T-cell (primary cell): Measurements from ENCODE around the gene SULF2. TPM values are rescaled to one million over a fixed set of nuclear protein-coding genes. Genes with fewer than 3 reads are reported as not detected.

Experiments
- ATAC-seq, 4 experiments: fragments of 200-7000 bp in 3 of 4; fragments of 150-1000 bp in 1 of 4; cut with Tn5 transposase; replicated peaks in 1 of 4; 1 replicate in 3 of 4; 2 replicates in 1 of 4; pipeline ENCODE4 v1.10.0; 2021; ENCODE audit warnings: moderate library complexity in 3 of 4, mild to moderate bottlenecking in 2 of 4, moderate number of reproducible peaks in 1 of 4
- CTCF ChIA-PET, 2 donors: fragments of 300-600 bp; sonication (Branson Sonifier 250); formaldehyde crosslinking; loops; one replicate each; lab custom pipeline; 2022; ENCODE audit warnings: antibody characterized with exemption in 2 of 2; lab: Charles Lee
- POLR2A ChIA-PET, 2 donors: fragments of 300-600 bp; sonication (Branson Sonifier 250); formaldehyde crosslinking; loops; one replicate each; lab custom pipeline; 2022; ENCODE audit warnings: antibody characterized with exemption in 2 of 2; lab: Charles Lee
- DNase-seq, 35 experiments: peaks; one replicate each; pipeline versions ENCODE4 v3.0.0 to v3.0.0-alpha.2; 2013 to 2023
- H3K27ac ChIP-seq: one replicate; pipeline ENCODE4 v1.5.1; 2013; ENCODE audit warnings: low read length
- H3K27me3 ChIP-seq, 2 experiments: replicated peaks in 1 of 2; 1 replicate in 1 of 2; 2 replicates in 1 of 2; pipeline versions ENCODE4 v1.6.1 to v1.7.0; 2013; ENCODE audit warnings: low read length in 1 of 2, mixed read lengths in 1 of 2; ENCODE audit not compliant: control insufficient read depth in 2 of 2, insufficient read depth in 2 of 2; ENCODE audit errors: extremely low read depth in 1 of 2
- H3K36me3 ChIP-seq, 2 donors: 1 replicate in 1 of 2; 2 replicates in 1 of 2; pipeline versions ENCODE4 v1.6.1 to v1.7.0; 2013; ENCODE audit warnings: low read length in 1 of 2; ENCODE audit not compliant: control insufficient read depth in 2 of 2, insufficient read depth in 1 of 2; ENCODE audit errors: extremely low read depth in 1 of 2
- H3K4me1 ChIP-seq, 2 experiments: 1 replicate in 1 of 2; 2 replicates in 1 of 2; pipeline versions ENCODE4 v1.6.1 to v1.7.0; 2013; ENCODE audit warnings: low read length in 2 of 2, mixed read lengths in 1 of 2; ENCODE audit not compliant: insufficient read depth in 2 of 2, control insufficient read depth in 1 of 2; ENCODE audit errors: extremely low read depth in 1 of 2
- H3K4me3 ChIP-seq, 2 donors: 1 replicate in 1 of 2; 2 replicates in 1 of 2; pipeline versions ENCODE4 v1.5.1 to v1.7.0; 2013; ENCODE audit warnings: mild to moderate bottlenecking in 2 of 2, low read length in 1 of 2, moderate library complexity in 1 of 2; ENCODE audit not compliant: control insufficient read depth in 1 of 2; ENCODE audit errors: extremely low read depth in 1 of 2
- H3K9me3 ChIP-seq: 2 replicates; pipeline ENCODE4 v1.7.0; 2013
- H3K27ac Mint-ChIP-seq, 2 donors: one replicate each; pipeline ENCODE4 v1.8.0; 2020 to 2021; ENCODE audit warnings: mild to moderate bottlenecking in 2 of 2, mixed read lengths in 2 of 2
- H3K27me3 Mint-ChIP-seq, 2 donors: one replicate each; pipeline ENCODE4 v1.8.0; 2021 to 2022; ENCODE audit warnings: mixed read lengths in 2 of 2
- H3K36me3 Mint-ChIP-seq: one replicate; pipeline ENCODE4 v1.8.0; 2021; ENCODE audit warnings: mixed read lengths
- H3K4me1 Mint-ChIP-seq, 3 donors: one replicate each; pipeline ENCODE4 v1.8.0; 2020 to 2022; ENCODE audit warnings: mixed read lengths in 3 of 3, mild to moderate bottlenecking in 1 of 3
- H3K4me3 Mint-ChIP-seq, 3 donors: one replicate each; pipeline ENCODE4 v1.8.0; 2020 to 2022; ENCODE audit warnings: mild to moderate bottlenecking in 3 of 3, mixed read lengths in 3 of 3, moderate library complexity in 3 of 3
- H3K9me3 Mint-ChIP-seq, 3 donors: one replicate each; pipeline ENCODE4 v1.8.0; 2020 to 2022; ENCODE audit warnings: mixed read lengths in 3 of 3
- WGBS: methylation state at CpG from one replicate; pipeline ENCODE4 v1.1.5; 2013; ENCODE audit warnings: missing lambda C conversion rate; ENCODE audit not compliant: insufficient coverage; 5-methylcytosine and 5-hydroxymethylcytosine counted together
- total RNA-seq, 35 experiments: library from RNA in 6 of 35; stranded (reverse) in 6 of 35; fragments of 120-200 nt in 1 of 35; gene quantifications; one replicate each; pipeline versions ENCODE4 v1.2.1 to v1.2.4 and lab custom pipeline; 2013 to 2026

Gene SULF2
- total RNA-seq, 5 donors from 2014 or later (not counting 1 experiment from before 2014, with no cell fraction given): 0.76 to 1.7 (median 1.3) TPM

DNA sequence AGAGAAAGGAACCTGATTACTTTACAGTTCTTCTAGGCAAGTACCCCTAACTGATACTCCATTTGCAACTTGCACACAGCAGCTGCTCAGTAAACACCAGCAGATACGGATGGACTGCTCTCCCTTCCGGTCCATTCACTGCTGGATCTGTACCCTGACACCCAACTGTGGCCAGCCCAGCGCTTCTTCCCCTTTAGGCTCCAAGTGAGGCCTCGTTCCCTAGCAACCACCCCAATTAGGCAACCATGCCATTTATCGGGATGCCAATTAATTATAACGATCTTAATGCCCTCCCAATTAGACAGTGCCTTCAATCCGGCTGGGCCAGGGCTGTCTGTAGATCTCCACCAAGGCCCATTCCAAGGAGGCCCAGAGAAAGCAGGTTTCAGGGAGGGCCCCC is 3.2 kb downstream of the SULF2 start:
- Mint-ChIP-seq H3K4me1 (peaks cover 19 to 22% (median 21%) of the 10 kb centered on the region in 3 donors), H3K36me3 (no peaks in the 10 kb centered on the region), H3K9me3 (peaks cover 0 to 4% (median 0%) of the 10 kb centered on the region in 3 donors), H3K27me3 (peaks cover 38 to 49% of the 10 kb centered on the region in 2 donors), H3K4me3 (no peak overlapping the region), H3K27ac (no peak overlapping the region)
- no peaks in the 10 kb centered on the region for H3K9me3 ChIP-seq
- ATAC-seq (no peak), DNase-seq (no peak)
- no peak overlapping the region for H3K27ac ChIP-seq
- ChIA-PET CTCF (no interaction called here), POLR2A (no interaction called here)
- WGBS: 93% methylated on average over 7 of the region's 7 CpGs
- no peak overlapping the region for H3K4me3 ChIP-seq
- peaks cover 7 to 46% of the 10 kb centered on the region in 2 experiments for H3K27me3 ChIP-seq
- peaks cover 2 to 14% of the 10 kb centered on the region in 2 experiments for H3K4me1 ChIP-seq
- H3K36me3 ChIP-seq: no peaks in the 10 kb centered on the region

DNA sequence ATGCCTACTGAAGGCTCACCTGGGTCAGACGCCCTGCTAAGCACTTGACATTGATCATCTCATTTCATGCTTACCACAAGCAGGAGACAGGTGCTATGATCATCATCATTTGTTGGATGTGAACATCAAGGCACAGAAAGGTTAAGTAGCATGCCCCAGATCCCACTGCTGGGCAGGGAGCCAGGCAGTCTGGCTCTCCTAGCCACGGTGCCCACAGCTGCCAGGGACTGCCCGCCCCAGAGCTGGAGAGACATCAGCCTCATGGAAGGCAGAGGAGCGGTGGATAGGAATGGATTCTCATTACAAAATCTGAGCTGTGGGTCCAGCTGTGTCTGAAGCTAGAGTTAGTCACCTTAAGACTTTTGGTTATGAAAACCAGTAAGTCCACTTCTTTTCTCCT is 3.6 kb downstream of the SULF2 start:
- Histone ChIP-seq H3K9me3 (no peaks in the 10 kb centered on the region), H3K4me1 (peaks cover 2 to 14% of the 10 kb centered on the region in 2 experiments), H3K27ac (no peak overlapping the region), H3K36me3 (no peaks in the 10 kb centered on the region), H3K4me3 (no peak overlapping the region), H3K27me3 (peaks cover 7 to 43% of the 10 kb centered on the region in 2 experiments)
- DNase-seq (no peak), ATAC-seq (no peak)
- WGBS: 55% methylated on average over 3 of the region's 4 CpGs
- peaks cover 34 to 44% of the 10 kb centered on the region in 2 donors for H3K27me3 Mint-ChIP-seq
- no peak overlapping the region for H3K4me3 Mint-ChIP-seq
- H3K27ac Mint-ChIP-seq: no peak overlapping the region
- peaks cover 0 to 8% (median 0%) of the 10 kb centered on the region in 3 donors for H3K9me3 Mint-ChIP-seq
- CTCF ChIA-PET: no interaction called here
- POLR2A ChIA-PET: no interaction called here
- peaks cover 17 to 20% (median 19%) of the 10 kb centered on the region in 3 donors for H3K4me1 Mint-ChIP-seq
- H3K36me3 Mint-ChIP-seq: no peaks in the 10 kb centered on the region

GRCh38 chr20:47780720-47781389 is 4.4 kb downstream of the SULF2 start:
- DNase-seq (no peak), ATAC-seq (no peak)
- no peaks in the 10 kb centered on the region for H3K9me3 ChIP-seq
- H3K27me3 ChIP-seq: peaks cover 7 to 36% of the 10 kb centered on the region in 2 experiments
- H3K4me3 ChIP-seq: no peak overlapping the region
- H3K36me3 Mint-ChIP-seq: no peaks in the 10 kb centered on the region
- H3K27ac Mint-ChIP-seq: no peak overlapping the region
- 82% methylated on average over 7 of the region's 10 CpGs for WGBS
- H3K27ac ChIP-seq: no peak overlapping the region
- ChIA-PET CTCF (no interaction called here), POLR2A (no interaction called here)
- H3K4me1 Mint-ChIP-seq: peaks cover 10 to 12% (median 11%) of the 10 kb centered on the region in 3 donors
- H3K4me3 Mint-ChIP-seq: no peak overlapping the region
- peaks cover 26 to 36% of the 10 kb centered on the region in 2 donors for H3K27me3 Mint-ChIP-seq
- peaks cover 0 to 8% (median 0%) of the 10 kb centered on the region in 3 donors for H3K9me3 Mint-ChIP-seq
- peaks cover 2 to 6% of the 10 kb centered on the region in 2 experiments for H3K4me1 ChIP-seq
- no peaks in the 10 kb centered on the region for H3K36me3 ChIP-seq

DNA sequence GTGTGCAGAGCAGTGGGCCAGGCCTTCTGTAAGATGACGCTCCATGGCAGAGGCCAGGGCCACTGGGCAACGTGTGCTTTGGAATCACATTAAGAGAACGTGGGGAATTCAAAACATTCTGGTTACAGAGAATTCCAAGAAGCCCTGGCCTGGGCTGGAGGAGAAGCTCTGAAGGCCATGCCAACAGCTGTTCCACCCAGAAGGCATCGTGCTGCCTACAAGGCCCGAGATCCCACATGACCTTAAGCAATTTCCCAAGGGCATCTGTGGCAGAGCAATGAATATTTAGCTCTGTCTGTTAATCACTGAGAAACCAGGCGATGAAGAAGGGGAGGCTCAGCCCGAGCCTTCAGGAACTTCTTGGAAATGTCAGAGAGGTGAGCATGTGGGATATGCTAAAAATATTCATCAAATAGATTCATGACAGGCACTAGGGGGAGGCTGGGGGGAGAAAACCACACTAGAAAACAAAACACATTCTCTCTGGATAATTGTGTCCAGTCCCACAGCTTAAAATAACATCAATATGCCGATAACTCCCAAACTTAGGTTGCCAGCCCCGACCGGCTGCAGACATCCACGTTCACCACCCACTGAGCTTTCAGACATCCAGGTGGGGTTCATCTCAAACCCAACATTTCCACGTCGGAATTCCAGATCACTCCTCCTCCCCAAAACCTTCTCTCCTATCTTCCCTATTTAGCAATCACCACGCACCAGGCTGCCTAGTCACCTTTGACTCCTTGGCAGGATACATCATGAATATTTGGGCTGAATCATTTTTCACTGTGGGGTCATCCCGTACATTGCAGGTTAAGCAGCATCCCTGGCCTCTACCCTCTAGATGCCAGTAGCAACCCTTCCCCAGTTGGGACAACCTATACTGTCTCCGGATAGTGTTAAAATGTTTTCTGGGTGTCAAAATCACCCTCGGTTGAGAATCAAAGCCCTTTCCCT is 6.6 kb downstream of the SULF2 start:
- no peaks in the 10 kb centered on the region for H3K4me1 ChIP-seq
- ChIA-PET POLR2A (interaction anchor here in 1 of 2 donors (0.6 kb wide), 1 partner anchor 128 kb away, joined by 3 read pairs; no protein-coding TSS in a partner anchor), CTCF (no interaction called here)
- H3K4me1 Mint-ChIP-seq: peaks cover 0 to 2% (median 0%) of the 10 kb centered on the region in 3 donors
- H3K9me3 Mint-ChIP-seq: peaks cover 0 to 15% (median 7%) of the 10 kb centered on the region in 3 donors
- DNase-seq (no peak), ATAC-seq (no peak)
- no peaks in the 10 kb centered on the region for H3K36me3 ChIP-seq
- no peak overlapping the region for H3K27ac Mint-ChIP-seq
- H3K4me3 ChIP-seq: no peak overlapping the region
- peaks cover 4 to 29% of the 10 kb centered on the region in 2 experiments for H3K27me3 ChIP-seq
- 85% methylated on average over 11 of the region's 17 CpGs for WGBS
- no peaks in the 10 kb centered on the region for H3K36me3 Mint-ChIP-seq
- H3K27ac ChIP-seq: no peak overlapping the region
- no peak overlapping the region for H3K4me3 Mint-ChIP-seq
- peaks cover 20 to 25% of the 10 kb centered on the region in 2 donors for H3K27me3 Mint-ChIP-seq
- no peaks in the 10 kb centered on the region for H3K9me3 ChIP-seq

GRCh38 chr20:47777220-47777619 is 8.1 kb downstream of the SULF2 start:
- POLR2A ChIA-PET: no interaction called here
- peaks cover 6 to 10% of the 10 kb centered on the region in 2 donors for H3K27me3 Mint-ChIP-seq
- peaks cover 0 to 15% (median 7%) of the 10 kb centered on the region in 3 donors for H3K9me3 Mint-ChIP-seq
- no peaks in the 10 kb centered on the region for H3K4me1 ChIP-seq
- no peaks in the 10 kb centered on the region for H3K36me3 ChIP-seq
- no peak overlapping the region for H3K27ac Mint-ChIP-seq
- H3K4me1 Mint-ChIP-seq: no peaks in the 10 kb centered on the region
- H3K27me3 ChIP-seq: peaks cover 0 to 23% of the 10 kb centered on the region in 2 experiments
- CTCF ChIA-PET: no interaction called here
- DNase-seq: no peak
- ATAC-seq: no peak
- H3K4me3 ChIP-seq: no peak overlapping the region
- no peak overlapping the region for H3K4me3 Mint-ChIP-seq
- no peak overlapping the region for H3K27ac ChIP-seq
- H3K36me3 Mint-ChIP-seq: no peaks in the 10 kb centered on the region
- WGBS: 89% methylated on average over 3 of the region's 4 CpGs
- no peaks in the 10 kb centered on the region for H3K9me3 ChIP-seq

DNA sequence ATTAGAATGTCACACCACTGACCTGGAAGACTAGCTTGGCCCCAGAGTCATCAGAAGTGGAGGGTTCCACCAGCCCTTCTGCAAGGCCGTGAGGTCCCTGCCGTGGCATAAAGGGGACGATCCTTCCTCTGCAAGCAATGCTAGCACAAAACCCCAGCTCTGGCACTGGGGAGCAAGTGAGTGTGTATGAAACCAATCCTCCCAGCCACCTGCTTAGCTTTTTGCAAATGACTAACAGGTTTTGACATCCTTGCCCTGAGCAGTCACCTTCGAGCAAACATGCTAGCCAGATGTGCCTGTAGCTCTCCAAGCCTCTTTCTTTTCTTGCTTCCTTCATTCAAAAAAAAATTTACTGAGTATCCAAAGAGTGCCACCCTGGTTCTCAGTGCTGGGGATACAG is 8.6 kb downstream of the SULF2 start:
- Mint-ChIP-seq H3K27me3 (peaks cover 4% of the 10 kb centered on the region in 2 donors), H3K27ac (no peak overlapping the region), H3K4me1 (no peaks in the 10 kb centered on the region), H3K36me3 (no peaks in the 10 kb centered on the region), H3K4me3 (no peak overlapping the region), H3K9me3 (peaks cover 0 to 15% (median 7%) of the 10 kb centered on the region in 3 donors)
- Histone ChIP-seq H3K9me3 (no peaks in the 10 kb centered on the region), H3K27me3 (peaks cover 0 to 21% of the 10 kb centered on the region in 2 experiments), H3K4me1 (no peaks in the 10 kb centered on the region), H3K4me3 (no peak overlapping the region), H3K27ac (no peak overlapping the region), H3K36me3 (no peaks in the 10 kb centered on the region)
- ATAC-seq (no peak), DNase-seq (no peak)
- ChIA-PET POLR2A (no interaction called here), CTCF (no interaction called here)
- 60% methylated on average over 1 of the region's 4 CpGs for WGBS
